Measurements from ENCODE around the gene ZNF684.
"Not testable (repeated sequence)": the region's sequence is repeated elsewhere in the genome, so short reads cannot be mapped to it uniquely, and the experiment has no call there.

Gene ZNF684

DNA sequence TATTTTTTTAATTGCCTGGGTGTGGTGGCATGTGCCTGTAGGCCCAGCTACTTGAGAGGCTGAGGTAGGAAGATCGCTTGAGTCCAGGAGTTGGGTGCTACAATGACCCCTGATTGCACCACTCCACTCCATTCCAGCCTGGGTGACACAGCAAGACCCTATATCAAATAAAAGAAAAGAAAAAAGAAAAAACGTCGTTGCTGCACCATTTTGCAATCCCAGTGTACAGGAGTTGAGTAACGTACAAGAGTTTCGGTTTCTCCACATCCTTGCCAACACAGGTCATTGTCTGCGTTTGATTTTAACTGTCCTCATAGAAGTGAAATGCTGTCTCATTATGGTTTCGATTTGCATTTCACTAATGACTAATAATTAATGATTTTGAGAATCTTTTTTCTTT lies 7.9 kb downstream of the ZNF684 start:
- Histone ChIP-seq H3K9ac (ENCODE audit: low read depth, low read length) (no peak overlapping the region), H3K4me1 (ENCODE audit: control insufficient read depth, insufficient read depth, low read length) (no peaks in the 10 kb centered on the region), H3K4me3 (ENCODE audit: low read depth, low read length) (no peak overlapping the region), H3K27me3 (ENCODE audit: control insufficient read depth, insufficient read depth, low read length) (no peaks in the 10 kb centered on the region), H3K9me3 (ENCODE audit: control insufficient read depth, insufficient read depth, low read length) (no peaks in the 10 kb centered on the region), H3K36me3 (ENCODE audit: control insufficient read depth, insufficient read depth, low read length) (no peaks in the 10 kb centered on the region)

GRCh38 chr1:40546957-40547356 lies 15.5 kb downstream of the ZNF684 start:
- H3K4me1 ChIP-seq (ENCODE audit: control insufficient read depth, insufficient read depth, low read length): no peaks in the 10 kb centered on the region

GRCh38 chr1:40553017-40553416 lies 21.6 kb downstream of the ZNF684 start:
- Histone ChIP-seq H3K4me1 (ENCODE audit: control insufficient read depth, insufficient read depth, low read length) (no peaks in the 10 kb centered on the region), H3K9ac (ENCODE audit: low read depth, low read length) (no peak overlapping the region), H3K27me3 (ENCODE audit: control insufficient read depth, insufficient read depth, low read length) (no peaks in the 10 kb centered on the region), H3K36me3 (ENCODE audit: control insufficient read depth, insufficient read depth, low read length) (no peaks in the 10 kb centered on the region), H3K9me3 (ENCODE audit: control insufficient read depth, insufficient read depth, low read length) (no peaks in the 10 kb centered on the region), H3K4me3 (ENCODE audit: low read depth, low read length) (no peak overlapping the region)

More at GRCh38 chr1:40546957-40547356, 15.5 kb downstream of the ZNF684 start:
- Histone ChIP-seq H3K36me3 (ENCODE audit: control insufficient read depth, insufficient read depth, low read length) (peaks cover 4% of the 10 kb centered on the region), H3K9me3 (ENCODE audit: control insufficient read depth, insufficient read depth, low read length) (no peaks in the 10 kb centered on the region), H3K9ac (ENCODE audit: low read depth, low read length) (no peak overlapping the region), H3K4me3 (ENCODE audit: low read depth, low read length) (no peak overlapping the region), H3K27me3 (ENCODE audit: control insufficient read depth, insufficient read depth, low read length) (no peaks in the 10 kb centered on the region)

GRCh38 chr1:40554807-40555206 lies 23.4 kb downstream of the ZNF684 start:
- H3K9ac ChIP-seq (ENCODE audit: low read depth, low read length); H3K4me1 ChIP-seq (ENCODE audit: control insufficient read depth, insufficient read depth, low read length); H3K27me3 ChIP-seq (ENCODE audit: control insufficient read depth, insufficient read depth, low read length); H3K9me3 ChIP-seq (ENCODE audit: control insufficient read depth, insufficient read depth, low read length); H3K36me3 ChIP-seq (ENCODE audit: control insufficient read depth, insufficient read depth, low read length); H3K4me3 ChIP-seq (ENCODE audit: low read depth, low read length): not testable (repeated sequence)

GRCh38 chr1:40556121-40556520 lies 24.7 kb downstream of the ZNF684 start:
- Histone ChIP-seq H3K4me3 (ENCODE audit: low read depth, low read length) (no peak overlapping the region), H3K36me3 (ENCODE audit: control insufficient read depth, insufficient read depth, low read length) (no peaks in the 10 kb centered on the region), H3K9me3 (ENCODE audit: control insufficient read depth, insufficient read depth, low read length) (no peaks in the 10 kb centered on the region), H3K9ac (ENCODE audit: low read depth, low read length) (no peak overlapping the region), H3K4me1 (ENCODE audit: control insufficient read depth, insufficient read depth, low read length) (no peaks in the 10 kb centered on the region), H3K27me3 (ENCODE audit: control insufficient read depth, insufficient read depth, low read length) (no peaks in the 10 kb centered on the region)

- H3K9me3 ChIP-seq (ENCODE audit: control insufficient read depth, insufficient read depth, low read length); H3K9ac ChIP-seq (ENCODE audit: low read depth, low read length); H3K36me3 ChIP-seq (ENCODE audit: control insufficient read depth, insufficient read depth, low read length): not testable (repeated sequence)
Measured at GRCh38 chr1:40558241-40558640, 26.8 kb downstream of the ZNF684 start.

GRCh38 chr1:40562185-40562584 lies 30.7 kb downstream of the ZNF684 start:
- no peak overlapping the region for H3K9ac ChIP-seq (ENCODE audit: low read depth, low read length)
- no peaks in the 10 kb centered on the region for H3K4me1 ChIP-seq (ENCODE audit: control insufficient read depth, insufficient read depth, low read length)
- H3K36me3 ChIP-seq (ENCODE audit: control insufficient read depth, insufficient read depth, low read length): no peaks in the 10 kb centered on the region
- H3K9me3 ChIP-seq (ENCODE audit: control insufficient read depth, insufficient read depth, low read length): no peaks in the 10 kb centered on the region
- no peaks in the 10 kb centered on the region for H3K27me3 ChIP-seq (ENCODE audit: control insufficient read depth, insufficient read depth, low read length)
- H3K4me3 ChIP-seq (ENCODE audit: low read depth, low read length): no peak overlapping the region

More at GRCh38 chr1:40558241-40558640, 26.8 kb downstream of the ZNF684 start:
- H3K27me3 ChIP-seq (ENCODE audit: control insufficient read depth, insufficient read depth, low read length); H3K4me1 ChIP-seq (ENCODE audit: control insufficient read depth, insufficient read depth, low read length); H3K4me3 ChIP-seq (ENCODE audit: low read depth, low read length): not testable (repeated sequence)

GRCh38 chr1:40563266-40563665 lies 31.8 kb downstream of the ZNF684 start:
- no peaks in the 10 kb centered on the region for H3K27me3 ChIP-seq (ENCODE audit: control insufficient read depth, insufficient read depth, low read length)
- no peak overlapping the region for H3K9ac ChIP-seq (ENCODE audit: low read depth, low read length)
- no peaks in the 10 kb centered on the region for H3K36me3 ChIP-seq (ENCODE audit: control insufficient read depth, insufficient read depth, low read length)
- H3K4me3 ChIP-seq (ENCODE audit: low read depth, low read length): no peak overlapping the region
- no peaks in the 10 kb centered on the region for H3K9me3 ChIP-seq (ENCODE audit: control insufficient read depth, insufficient read depth, low read length)
- no peaks in the 10 kb centered on the region for H3K4me1 ChIP-seq (ENCODE audit: control insufficient read depth, insufficient read depth, low read length)

GRCh38 chr1:40564506-40564905 lies 33.1 kb downstream of the ZNF684 start:
- no peaks in the 10 kb centered on the region for H3K27me3 ChIP-seq (ENCODE audit: control insufficient read depth, insufficient read depth, low read length)
- no peaks in the 10 kb centered on the region for H3K4me1 ChIP-seq (ENCODE audit: control insufficient read depth, insufficient read depth, low read length)
- no peak overlapping the region for H3K4me3 ChIP-seq (ENCODE audit: low read depth, low read length)
- no peaks in the 10 kb centered on the region for H3K9me3 ChIP-seq (ENCODE audit: control insufficient read depth, insufficient read depth, low read length)
- no peaks in the 10 kb centered on the region for H3K36me3 ChIP-seq (ENCODE audit: control insufficient read depth, insufficient read depth, low read length)
- no peak overlapping the region for H3K9ac ChIP-seq (ENCODE audit: low read depth, low read length)

- H3K36me3 ChIP-seq (ENCODE audit: control insufficient read depth, insufficient read depth, low read length): no peaks in the 10 kb centered on the region
- H3K9ac ChIP-seq (ENCODE audit: low read depth, low read length): no peak overlapping the region
- no peaks in the 10 kb centered on the region for H3K9me3 ChIP-seq (ENCODE audit: control insufficient read depth, insufficient read depth, low read length)
- no peak overlapping the region for H3K4me3 ChIP-seq (ENCODE audit: low read depth, low read length)
- no peaks in the 10 kb centered on the region for H3K27me3 ChIP-seq (ENCODE audit: control insufficient read depth, insufficient read depth, low read length)
- H3K4me1 ChIP-seq (ENCODE audit: control insufficient read depth, insufficient read depth, low read length): no peaks in the 10 kb centered on the region
Measured at GRCh38 chr1:40564913-40565312, 33.5 kb downstream of the ZNF684 start.

GRCh38 chr1:40567825-40568224 lies 36.4 kb downstream of the ZNF684 start:
- no peaks in the 10 kb centered on the region for H3K9me3 ChIP-seq (ENCODE audit: control insufficient read depth, insufficient read depth, low read length)
- H3K36me3 ChIP-seq (ENCODE audit: control insufficient read depth, insufficient read depth, low read length): no peaks in the 10 kb centered on the region
- H3K9ac ChIP-seq (ENCODE audit: low read depth, low read length): no peak overlapping the region
- H3K4me3 ChIP-seq (ENCODE audit: low read depth, low read length): no peak overlapping the region
- no peaks in the 10 kb centered on the region for H3K4me1 ChIP-seq (ENCODE audit: control insufficient read depth, insufficient read depth, low read length)
- no peaks in the 10 kb centered on the region for H3K27me3 ChIP-seq (ENCODE audit: control insufficient read depth, insufficient read depth, low read length)

GRCh38 chr1:40574805-40575204 lies 43.4 kb downstream of the ZNF684 start:
- H3K36me3 ChIP-seq (ENCODE audit: control insufficient read depth, insufficient read depth, low read length); H3K4me1 ChIP-seq (ENCODE audit: control insufficient read depth, insufficient read depth, low read length); H3K27me3 ChIP-seq (ENCODE audit: control insufficient read depth, insufficient read depth, low read length); H3K4me3 ChIP-seq (ENCODE audit: low read depth, low read length); H3K9ac ChIP-seq (ENCODE audit: low read depth, low read length); H3K9me3 ChIP-seq (ENCODE audit: control insufficient read depth, insufficient read depth, low read length): not testable (repeated sequence)

GRCh38 chr1:40575336-40575735 lies 43.9 kb downstream of the ZNF684 start:
- Histone ChIP-seq H3K27me3 (ENCODE audit: control insufficient read depth, insufficient read depth, low read length) (no peaks in the 10 kb centered on the region), H3K4me1 (ENCODE audit: control insufficient read depth, insufficient read depth, low read length) (no peaks in the 10 kb centered on the region), H3K4me3 (ENCODE audit: low read depth, low read length) (no peak overlapping the region)

More at GRCh38 chr1:40575336-40575735, 43.9 kb downstream of the ZNF684 start:
- Histone ChIP-seq H3K9ac (ENCODE audit: low read depth, low read length) (no peak overlapping the region), H3K36me3 (ENCODE audit: control insufficient read depth, insufficient read depth, low read length) (no peaks in the 10 kb centered on the region), H3K9me3 (ENCODE audit: control insufficient read depth, insufficient read depth, low read length) (no peaks in the 10 kb centered on the region)

Measured in iPS-15b (cell line).